Peyer's patch (tissue), 4 donors: ENCODE results near the gene RAI14.

Experiments
- POLR2A ChIP-seq, 2 donors: fragments of 450-650 bp; IDR thresholded peaks; one replicate each; pipeline ENCODE4 v1.5.1; 2017; ENCODE audit warnings: antibody characterized with exemption in 2 of 2, mild to moderate bottlenecking in 2 of 2, moderate library complexity in 2 of 2
- TF ChIP-seq, protein P1 (sequence below), 6 experiments: fragments of 450-650 bp in 4 of 6; fragments of 200-600 bp in 2 of 6; sonication (generic) in 1 of 6; IDR thresholded peaks; one replicate each; pipeline ENCODE4 v1.5.1; 2017 to 2019; ENCODE audit warnings: antibody characterized with exemption in 6 of 6, mild to moderate bottlenecking in 3 of 6, moderate library complexity in 1 of 6

DNA sequence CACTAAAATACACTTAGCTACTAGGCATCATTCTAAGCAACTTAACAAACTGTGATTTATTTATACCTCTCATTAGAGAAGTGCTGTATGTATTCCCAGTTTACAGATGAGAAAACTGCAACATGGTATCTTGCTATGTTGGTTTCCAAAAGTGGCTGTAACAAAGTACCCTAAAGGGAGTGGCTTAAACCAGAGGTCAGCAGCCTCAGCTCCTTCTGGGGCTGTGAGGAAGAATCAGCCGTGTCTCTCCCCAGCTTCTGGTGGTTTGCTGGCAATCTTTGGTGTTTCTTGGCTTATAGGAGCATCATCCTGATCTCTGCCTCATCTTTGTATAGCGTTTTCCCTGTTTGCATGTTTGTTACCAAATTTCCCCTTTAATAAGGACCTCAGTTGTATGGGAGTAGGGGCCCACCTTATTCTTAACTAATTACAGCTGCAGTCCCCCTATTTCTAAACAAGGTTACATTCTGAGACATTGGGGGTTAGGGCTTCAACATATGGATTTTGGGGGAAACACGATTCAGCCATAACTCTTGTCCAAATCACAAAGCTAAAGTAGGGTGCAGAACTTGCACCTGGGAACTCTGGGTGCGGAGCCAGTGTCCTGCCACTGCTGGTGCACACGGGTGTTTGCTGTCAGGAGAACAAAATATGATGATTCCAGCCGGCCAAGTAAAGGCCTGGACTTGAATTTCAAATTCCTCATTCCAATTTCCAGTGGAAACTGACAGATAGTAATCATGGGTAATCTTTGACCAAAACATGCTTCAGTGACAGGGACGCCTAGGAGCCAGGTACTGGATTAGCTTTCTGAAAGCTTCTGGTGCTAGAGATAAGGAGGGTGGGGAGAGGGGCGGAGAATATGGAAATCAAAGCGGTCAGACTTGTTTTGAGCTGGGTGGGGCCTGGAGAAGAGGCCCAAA lies 43.3 kb downstream of the RAI14 start:
- TF ChIP-seq, protein P1, sequence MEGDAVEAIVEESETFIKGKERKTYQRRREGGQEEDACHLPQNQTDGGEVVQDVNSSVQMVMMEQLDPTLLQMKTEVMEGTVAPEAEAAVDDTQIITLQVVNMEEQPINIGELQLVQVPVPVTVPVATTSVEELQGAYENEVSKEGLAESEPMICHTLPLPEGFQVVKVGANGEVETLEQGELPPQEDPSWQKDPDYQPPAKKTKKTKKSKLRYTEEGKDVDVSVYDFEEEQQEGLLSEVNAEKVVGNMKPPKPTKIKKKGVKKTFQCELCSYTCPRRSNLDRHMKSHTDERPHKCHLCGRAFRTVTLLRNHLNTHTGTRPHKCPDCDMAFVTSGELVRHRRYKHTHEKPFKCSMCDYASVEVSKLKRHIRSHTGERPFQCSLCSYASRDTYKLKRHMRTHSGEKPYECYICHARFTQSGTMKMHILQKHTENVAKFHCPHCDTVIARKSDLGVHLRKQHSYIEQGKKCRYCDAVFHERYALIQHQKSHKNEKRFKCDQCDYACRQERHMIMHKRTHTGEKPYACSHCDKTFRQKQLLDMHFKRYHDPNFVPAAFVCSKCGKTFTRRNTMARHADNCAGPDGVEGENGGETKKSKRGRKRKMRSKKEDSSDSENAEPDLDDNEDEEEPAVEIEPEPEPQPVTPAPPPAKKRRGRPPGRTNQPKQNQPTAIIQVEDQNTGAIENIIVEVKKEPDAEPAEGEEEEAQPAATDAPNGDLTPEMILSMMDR (IDR thresholded peaks at IDR 0.05), result no peak
- TF ChIP-seq POLR2A (IDR thresholded peaks at IDR 0.05), result no peak
